A673 (cell line): ENCODE data around the gene TANC1. TPM values are rescaled to one million over a fixed set of nuclear protein-coding genes. Genes with fewer than 3 reads are reported as not detected.

Experiments used
- BruUV-seq: library from RNA; stranded (reverse); fragments of 400-500 nt; replicated peaks from 2 replicates; lab custom pipeline; 2021; lab: Mats Ljungman, UMichigan
- CTCF ChIA-PET: fragments of 300-600 bp; sonication (Branson Sonifier 250); formaldehyde crosslinking; loops from one replicate; lab custom pipeline; 2022; ENCODE audit warnings: antibody characterized with exemption; lab: Charles Lee
- POLR2A ChIA-PET: fragments of 300-600 bp; sonication (Branson Sonifier 250); formaldehyde crosslinking; loops from one replicate; lab custom pipeline; 2022; ENCODE audit warnings: antibody characterized with exemption; ENCODE audit not compliant: low non-redundant PET; lab: Charles Lee
- DNase-seq: peaks from one replicate; pipeline ENCODE4 v3.0.0-alpha.2; 2015; ENCODE audit warnings: low spot score
- H3K27ac ChIP-seq: fragments of 200-600 bp; sonication (generic); 2 replicates; pipeline ENCODE4 v1.5.1; 2016; ENCODE audit warnings: mixed run types, low read depth, mild to moderate bottlenecking, mixed read lengths, antibody characterized with exemption, low read length; ENCODE audit not compliant: poor library complexity, severe bottlenecking
- H3K27me3 ChIP-seq: fragments of 200-600 bp; sonication (generic); replicated peaks from 2 replicates; pipeline ENCODE4 v1.6.1; 2017; ENCODE audit warnings: mixed run types, low read depth, mild to moderate bottlenecking, mixed read lengths, antibody characterized with exemption, low read length; ENCODE audit not compliant: insufficient read depth, poor library complexity
- H3K36me3 ChIP-seq: fragments of 200-600 bp; sonication (generic); 2 replicates; pipeline ENCODE4 v1.6.1; 2016; ENCODE audit warnings: mixed run types, mild to moderate bottlenecking, mixed read lengths, antibody characterized with exemption, low read length; ENCODE audit not compliant: insufficient read depth, poor library complexity, severe bottlenecking
- H3K4me1 ChIP-seq: fragments of 200-600 bp; sonication (generic); 2 replicates; pipeline ENCODE4 v1.6.1; 2017; ENCODE audit warnings: mixed run types, mild to moderate bottlenecking, mixed read lengths, antibody characterized with exemption, low read length; ENCODE audit not compliant: insufficient read depth, poor library complexity, severe bottlenecking
- H3K4me3 ChIP-seq: fragments of 200-600 bp; sonication (generic); 2 replicates; pipeline ENCODE4 v1.5.1; 2016; ENCODE audit warnings: low read depth, mixed run types, mild to moderate bottlenecking, mixed read lengths, low read length; ENCODE audit not compliant: poor library complexity, severe bottlenecking
- H3K9me3 ChIP-seq: fragments of 200-600 bp; sonication (generic); 2 replicates; pipeline ENCODE4 v1.6.1; 2016; ENCODE audit warnings: mixed run types, low read depth, mild to moderate bottlenecking, mixed read lengths, antibody characterized with exemption, low read length; ENCODE audit not compliant: poor library complexity, severe bottlenecking
- CTCF ChIP-seq: fragments of 300-800, 200-600 bp; sonication (generic); conservative IDR thresholded peaks from 2 replicates; pipeline ENCODE4 v1.5.1; 2017; ENCODE audit warnings: low read depth, mild to moderate bottlenecking, antibody characterized with exemption, low read length, moderate library complexity, mixed read lengths
- EZH2 ChIP-seq: fragments of 200-600 bp; sonication (generic); IDR thresholded peaks from 2 replicates; pipeline ENCODE4 v1.6.1; 2017; ENCODE audit warnings: borderline replicate concordance, low read depth, mild to moderate bottlenecking, mixed read lengths, antibody characterized with exemption, low read length; ENCODE audit not compliant: poor library complexity, severe bottlenecking
- intact Hi-C: fragments of 100-400 bp; cut with micrococcal nuclease; formaldehyde crosslinking; loops from one replicate; pipeline ENCODE4 v1.10.0; 2022; ENCODE audit not compliant: unreplicated experiment
- total RNA-seq: library from RNA; stranded (reverse); gene quantifications from 2 replicates; pipeline ENCODE4 v1.2.3, GENCODE V29; 2021

The TANC1 gene
- total RNA-seq, 1 experiment from 2014 or later = 9.0 TPM

- no peak for DNase-seq
- H3K4me1 ChIP-seq = peaks cover 3% of the 10 kb centered on the region
- no peaks in the 10 kb centered on the region for H3K36me3 ChIP-seq
- H3K9me3 ChIP-seq = no peaks in the 10 kb centered on the region
- ChIA-PET CTCF (no interaction called here), POLR2A (no interaction called here)
- TF ChIP-seq EZH2 (no peak), CTCF (no peak)
- H3K27me3 ChIP-seq = no peaks in the 10 kb centered on the region
- H3K4me3 ChIP-seq = no peak overlapping the region
- intact Hi-C loops = no loop called here
- BruUV-seq = no TSS peak
- no peak overlapping the region for H3K27ac ChIP-seq
Observed at GRCh38 chr2:159157361-159158209, 189.1 kb downstream of the TANC1 start.

- no peaks in the 10 kb centered on the region for H3K36me3 ChIP-seq
- no peak for DNase-seq
- H3K4me1 ChIP-seq = peaks cover 11% of the 10 kb centered on the region
- BruUV-seq = no TSS peak
- H3K27ac ChIP-seq = no peak overlapping the region
- H3K4me3 ChIP-seq = no peak overlapping the region
- no peaks in the 10 kb centered on the region for H3K27me3 ChIP-seq
- POLR2A ChIA-PET = no interaction called here
- intact Hi-C loops = no loop called here
- CTCF ChIA-PET = no interaction called here
- H3K9me3 ChIP-seq = no peaks in the 10 kb centered on the region
- TF ChIP-seq CTCF (no peak), EZH2 (no peak)
Observed at GRCh38 chr2:159160412-159160811, 192.0 kb downstream of the TANC1 start.

- intact Hi-C loops = no loop called here
- Histone ChIP-seq H3K9me3 (no peaks in the 10 kb centered on the region), H3K4me3 (no peak overlapping the region), H3K27ac (no peak overlapping the region), H3K36me3 (no peaks in the 10 kb centered on the region), H3K4me1 (peaks cover 11% of the 10 kb centered on the region), H3K27me3 (no peaks in the 10 kb centered on the region)
- ChIA-PET POLR2A (no interaction called here), CTCF (no interaction called here)
- DNase-seq = no peak
- no TSS peak for BruUV-seq
- TF ChIP-seq CTCF (no peak), EZH2 (no peak)
Observed at GRCh38 chr2:159160954-159161353, 192.5 kb downstream of the TANC1 start.
